ENCODE measurements around the gene PTTG2.
"Not testable (repeated sequence)": the region's sequence is repeated elsewhere in the genome, so short reads cannot be mapped to it uniquely, and the experiment has no call there.

PTTG2 gene

GRCh38 chr4:37956941-37957340 lies 3.3 kb upstream of the PTTG2 start:
- ATAC-seq, result no peak
- DNase-seq, result no peak

- DNase-seq (no peak), ATAC-seq (no peak)
Observed at GRCh38 chr4:37958932-37959331, 1.3 kb upstream of the PTTG2 start.

DNA sequence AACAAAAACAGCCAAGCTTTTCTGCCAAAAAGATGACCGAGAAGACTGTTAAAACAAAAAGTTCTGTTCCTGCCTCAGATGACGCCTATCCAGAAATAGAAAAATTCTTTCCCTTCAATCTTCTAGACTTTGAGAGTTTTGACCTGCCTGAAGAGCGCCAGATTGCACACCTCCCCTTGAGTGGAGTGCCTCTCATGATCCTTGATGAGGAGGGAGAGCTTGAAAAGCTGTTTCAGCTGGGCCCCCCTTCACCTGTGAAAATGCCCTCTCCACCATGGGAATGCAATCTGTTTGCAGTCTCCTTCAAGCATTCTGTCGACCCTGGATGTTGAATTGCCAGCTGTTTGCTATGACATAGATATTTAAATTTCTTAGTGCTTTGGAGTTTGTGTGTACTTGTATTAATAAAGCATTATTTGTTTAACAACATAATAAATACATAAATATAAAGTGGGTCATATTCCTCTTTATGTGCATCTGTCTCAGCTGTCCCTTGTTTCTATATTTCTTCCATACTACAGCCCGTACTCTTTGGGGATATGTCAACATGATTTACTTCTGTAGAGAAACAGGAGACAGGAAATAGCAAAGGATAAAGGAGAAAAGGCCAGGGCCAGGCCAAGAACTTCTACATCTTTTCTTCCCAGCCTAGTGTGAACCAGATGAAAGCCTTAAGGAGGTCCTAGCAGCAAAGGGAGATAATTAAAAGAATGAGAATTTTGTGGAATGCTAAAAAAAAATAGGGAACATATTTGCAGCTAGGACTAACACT lies 667 bp downstream of the PTTG2 start:
- DNase-seq, result no peak
- no peak for ATAC-seq

- DNase-seq (no peak), ATAC-seq (no peak)
Observed at GRCh38 chr4:37964734-37965457, 4.7 kb downstream of the PTTG2 start.

DNA sequence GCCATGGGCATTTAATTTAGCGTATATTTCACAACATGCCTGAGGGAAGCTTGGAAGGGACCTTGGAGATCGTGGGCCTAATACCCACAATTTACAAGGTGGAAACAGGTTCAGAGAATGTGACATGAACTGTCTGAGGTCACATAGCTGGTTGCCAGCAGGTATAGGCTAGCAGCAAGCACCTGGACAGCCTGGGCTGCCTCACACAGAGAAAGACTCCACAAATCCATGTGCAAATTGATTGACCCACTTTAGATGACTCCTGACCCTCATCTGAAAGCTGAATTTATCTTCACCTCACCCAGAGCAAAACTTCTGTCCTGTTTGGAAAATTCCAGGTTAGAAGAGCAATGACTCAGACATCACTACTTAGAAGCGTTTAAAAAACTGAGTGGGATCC lies 5.8 kb downstream of the PTTG2 start:
- ATAC-seq (no peak), DNase-seq (no peak)

- DNase-seq (no peak), ATAC-seq (no peak)
Observed at GRCh38 chr4:37967736-37968135, 7.5 kb downstream of the PTTG2 start.

- DNase-seq (no peak), ATAC-seq (no peak)
Observed at GRCh38 chr4:37968747-37969146, 8.5 kb downstream of the PTTG2 start.

- ATAC-seq (peak; percentile 84), DNase-seq (peak; percentile 69)
Observed at GRCh38 chr4:37970702-37971101, 10.5 kb downstream of the PTTG2 start.

- ATAC-seq (no peak), DNase-seq (no peak)
Observed at GRCh38 chr4:37971202-37971601, 11.0 kb downstream of the PTTG2 start.

DNA sequence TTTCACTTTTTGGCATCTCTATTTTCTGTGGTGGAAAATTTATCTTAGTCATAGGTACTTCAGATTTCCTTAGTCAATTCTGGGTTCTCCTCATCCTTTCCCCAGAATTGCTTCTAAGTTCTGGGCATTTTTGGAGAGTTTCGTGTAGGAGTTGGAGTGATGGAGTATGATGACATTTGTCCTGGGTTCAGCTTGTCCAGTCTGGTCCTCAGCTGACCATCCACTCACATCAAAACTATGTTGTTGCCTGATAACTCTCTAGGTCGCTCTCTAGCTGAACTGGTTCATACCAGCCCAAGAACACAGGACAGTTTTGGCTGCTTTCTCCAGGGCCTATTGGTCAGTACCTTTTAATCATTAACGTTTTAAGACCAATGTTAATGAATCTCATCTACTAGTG lies 13.2 kb downstream of the PTTG2 start:
- ATAC-seq (no peak), DNase-seq (no peak)

GRCh38 chr4:37975321-37975822 lies 15.2 kb downstream of the PTTG2 start:
- ATAC-seq, DNase-seq: not testable (repeated sequence)

- no peak for ATAC-seq
Observed at GRCh38 chr4:37976507-37976906, 16.3 kb downstream of the PTTG2 start.

DNA sequence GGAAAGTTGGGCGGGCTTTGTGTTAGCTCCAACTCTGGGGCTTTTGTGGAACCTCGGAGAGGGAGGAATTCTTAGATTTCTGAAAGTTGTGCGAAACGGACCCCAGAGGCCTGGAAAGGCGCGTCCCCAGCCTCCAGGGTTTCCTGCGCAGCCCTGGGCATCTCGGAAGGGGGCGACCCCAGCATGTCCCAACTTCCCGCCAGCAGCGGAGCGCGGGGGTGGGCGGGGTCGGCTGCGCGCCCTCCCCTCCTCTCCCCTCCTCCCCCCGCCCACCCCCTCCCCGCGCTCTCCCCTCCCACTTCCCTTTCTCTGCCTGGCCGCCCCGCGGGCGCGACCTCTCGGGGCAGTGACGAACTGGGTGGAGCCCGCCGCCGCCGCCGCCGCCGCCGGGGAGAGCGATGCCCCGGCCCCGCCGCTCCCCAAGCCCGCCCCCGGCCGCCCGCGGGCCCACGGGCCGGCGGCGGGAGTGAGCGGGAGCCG lies 16.8 kb downstream of the PTTG2 start:
- ATAC-seq (peak; percentile 84), DNase-seq (peak; percentile 87)

More at GRCh38 chr4:37976507-37976906, 16.3 kb downstream of the PTTG2 start:
- DNase-seq, result no peak

GRCh38 chr4:37977471-37978247 lies 17.5 kb downstream of the PTTG2 start:
- DNase-seq (peak; percentile 77), ATAC-seq (peak; percentile 72)

GRCh38 chr4:37978248-37978924 lies 18.2 kb downstream of the PTTG2 start:
- ATAC-seq (peak; percentile 27), DNase-seq (peak; percentile 47)

DNA sequence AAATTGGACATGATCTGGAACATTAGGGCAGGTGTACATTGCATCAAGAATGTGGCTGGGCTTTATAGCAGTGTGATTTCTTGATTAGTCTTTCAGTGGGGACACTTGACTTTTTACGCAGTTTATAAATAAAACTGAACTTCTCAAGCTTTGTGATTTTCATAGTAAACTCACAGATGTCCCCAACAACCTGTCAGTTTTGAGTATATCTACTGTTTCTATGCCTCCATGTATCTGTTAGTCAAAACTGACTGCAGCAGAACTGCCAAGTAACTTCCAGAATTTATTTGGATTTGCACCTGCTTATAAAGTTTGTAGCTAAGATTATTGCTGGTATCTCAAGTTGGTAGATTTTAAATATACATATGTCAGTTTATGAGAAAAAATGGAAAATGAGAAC lies 20.0 kb downstream of the PTTG2 start:
- no peak for ATAC-seq
- no peak for DNase-seq

- ATAC-seq (no peak), DNase-seq (no peak)
Observed at GRCh38 chr4:37981425-37981824, 21.2 kb downstream of the PTTG2 start.

DNA sequence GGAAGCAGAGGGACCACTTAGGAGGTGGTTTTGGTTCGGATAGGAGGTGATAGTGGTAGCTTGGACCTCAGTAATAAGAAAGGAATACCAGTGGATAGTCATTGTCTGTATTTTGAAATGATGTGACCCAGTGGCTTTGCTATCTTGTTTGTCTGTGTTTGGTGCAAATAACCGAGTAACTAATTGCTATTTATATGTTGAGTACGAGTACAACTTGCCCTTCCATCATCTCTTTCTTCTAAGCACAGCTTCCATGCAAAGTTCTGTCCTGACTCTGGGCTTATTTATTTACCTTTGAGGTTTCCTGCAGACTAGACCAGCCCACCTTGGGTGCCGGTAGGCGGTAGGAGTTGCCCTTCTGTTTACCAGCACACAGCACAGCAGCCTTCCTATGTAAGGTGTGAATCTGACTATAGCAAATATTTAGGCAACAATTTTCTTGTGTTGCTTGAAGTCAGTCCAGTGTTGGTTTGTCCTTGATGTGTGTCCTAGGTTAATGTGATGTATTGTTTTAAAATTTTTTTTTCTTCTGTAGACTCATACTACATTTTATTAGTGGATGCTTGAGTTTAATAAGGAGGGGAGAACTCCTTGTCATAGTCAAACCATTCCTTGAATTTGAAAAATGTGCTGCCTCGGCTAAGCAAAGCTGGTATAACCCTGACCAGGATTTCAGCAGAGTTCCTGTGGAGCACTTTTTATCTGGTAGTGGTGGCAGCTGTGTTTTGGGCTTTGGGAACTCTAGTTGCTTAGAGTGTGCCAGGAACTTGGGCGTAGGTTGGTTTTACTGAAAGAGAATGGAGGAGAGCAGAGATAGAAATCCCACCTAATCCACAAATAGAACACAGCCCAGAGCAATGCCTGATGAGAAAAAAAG lies 21.9 kb downstream of the PTTG2 start:
- ATAC-seq (no peak), DNase-seq (no peak)

GRCh38 chr4:37982736-37983135 lies 22.5 kb downstream of the PTTG2 start:
- no peak for DNase-seq
- no peak for ATAC-seq

- DNase-seq (no peak), ATAC-seq (no peak)
Observed at GRCh38 chr4:37983951-37984350, 23.8 kb downstream of the PTTG2 start.

DNA sequence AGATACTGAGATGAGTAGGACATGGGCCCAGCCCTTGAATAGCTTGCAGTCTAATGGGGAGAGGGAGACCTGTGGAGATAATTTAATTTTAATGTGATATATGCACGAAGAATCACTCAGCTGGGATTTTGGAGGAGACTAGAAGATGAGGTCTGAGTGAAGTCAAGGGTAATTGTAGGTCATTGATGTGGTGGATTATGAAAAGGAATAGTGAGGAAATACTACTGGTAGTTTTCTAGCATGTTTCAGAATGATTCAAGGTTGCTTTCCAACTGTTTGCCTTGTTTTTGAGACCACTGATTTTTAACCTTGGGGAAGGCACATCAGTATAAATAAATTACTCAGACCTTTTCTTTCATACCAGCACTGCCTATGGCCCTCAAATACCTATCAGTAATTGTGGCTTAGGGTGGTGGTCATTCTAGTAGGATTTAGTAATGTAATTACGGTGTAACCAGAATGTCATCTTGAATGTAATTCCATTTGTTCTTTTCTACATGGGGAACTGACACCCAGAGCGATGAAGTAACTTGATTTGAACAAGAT lies 25.6 kb downstream of the PTTG2 start:
- ATAC-seq, result no peak
- DNase-seq, result no peak
